ENCODE measurements around the gene PPP4R2.
"Not testable (repeated sequence)": the region's sequence is repeated elsewhere in the genome, so short reads cannot be mapped to it uniquely, and the experiment has no call there.

Gene PPP4R2

DNA sequence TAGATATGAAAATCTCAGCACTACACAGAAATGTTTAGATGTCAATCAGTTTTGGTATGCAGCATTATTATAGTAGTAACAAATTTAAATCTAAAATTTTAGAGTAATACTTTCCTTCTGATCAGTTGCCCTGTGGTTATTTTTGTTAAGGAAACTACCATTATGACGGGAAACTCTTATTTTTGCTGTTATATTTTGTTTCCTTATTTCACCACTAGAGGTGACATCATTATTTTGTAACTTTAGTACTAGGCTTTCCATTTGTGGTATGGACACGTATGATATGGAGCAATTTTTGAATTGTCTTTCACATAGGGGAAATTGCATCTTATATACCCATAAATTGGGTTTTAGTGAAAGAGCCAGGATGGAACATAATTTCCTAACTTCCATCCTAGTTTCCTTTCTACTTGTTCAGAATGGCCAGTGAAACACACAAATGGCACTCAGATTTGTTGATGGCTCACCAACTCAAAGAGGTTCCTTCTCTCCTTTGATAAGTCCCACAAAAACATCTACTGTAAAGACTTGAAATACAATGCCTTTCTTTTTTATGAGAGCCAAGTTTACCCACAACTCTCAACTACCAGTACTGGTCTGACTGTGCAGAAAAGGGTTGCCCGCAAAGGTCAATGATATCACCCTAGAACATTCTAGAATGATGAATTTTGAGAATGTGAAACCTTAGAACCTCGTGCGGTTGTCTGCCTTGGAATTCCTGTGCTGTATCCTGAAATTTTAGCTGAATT, 19.4 kb upstream of the PPP4R2 start:
- DNase-seq (ENCODE audit: low spot score): no peak

GRCh38 chr3:72982609-72983366, 13.8 kb upstream of the PPP4R2 start:
- no peak for DNase-seq (ENCODE audit: low spot score)

- DNase-seq (ENCODE audit: low spot score): no peak
Measured at GRCh38 chr3:72985576-72985975, 11.0 kb upstream of the PPP4R2 start.

DNA sequence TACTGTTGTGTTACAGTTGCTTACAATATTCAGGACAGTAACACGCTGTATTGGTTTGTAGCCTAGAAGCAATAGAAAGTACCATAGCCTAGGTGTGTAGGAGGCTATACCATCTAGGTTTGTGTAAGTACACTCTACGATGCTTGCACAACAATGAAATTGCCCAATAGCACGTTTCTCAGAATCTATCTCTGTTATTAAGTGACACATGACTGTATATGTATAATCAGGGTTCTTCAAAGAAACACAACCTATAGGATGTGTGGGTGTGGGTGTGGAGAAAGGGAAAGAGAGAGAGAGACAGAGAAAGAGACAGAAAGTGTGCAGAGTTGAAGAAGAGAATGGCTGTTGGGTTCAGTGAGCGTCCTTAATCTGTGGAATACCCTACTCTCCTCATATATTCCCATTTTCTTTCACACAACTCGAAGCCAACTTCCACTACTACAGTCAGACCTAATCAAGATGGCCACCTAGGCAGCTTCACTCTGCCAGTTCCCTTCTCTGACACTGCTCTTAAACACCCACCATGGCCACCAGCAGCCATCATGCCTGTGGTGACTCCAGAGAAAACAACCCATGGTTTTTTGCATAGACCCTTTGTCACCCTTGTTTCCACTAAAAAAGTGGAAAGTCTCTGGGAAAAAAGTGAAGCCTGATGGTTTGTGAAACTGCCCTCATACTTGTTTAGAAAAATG, 5.8 kb upstream of the PPP4R2 start:
- no peak for DNase-seq (ENCODE audit: low spot score)

- DNase-seq (ENCODE audit: low spot score): no peak
Measured at GRCh38 chr3:72991522-72991921, 5.1 kb upstream of the PPP4R2 start.

- DNase-seq (ENCODE audit: low spot score): no peak
Measured at GRCh38 chr3:72993391-72993790, 3.2 kb upstream of the PPP4R2 start.

GRCh38 chr3:72995337-72995736, 1.3 kb upstream of the PPP4R2 start:
- DNase-seq (ENCODE audit: low spot score): no peak

DNA sequence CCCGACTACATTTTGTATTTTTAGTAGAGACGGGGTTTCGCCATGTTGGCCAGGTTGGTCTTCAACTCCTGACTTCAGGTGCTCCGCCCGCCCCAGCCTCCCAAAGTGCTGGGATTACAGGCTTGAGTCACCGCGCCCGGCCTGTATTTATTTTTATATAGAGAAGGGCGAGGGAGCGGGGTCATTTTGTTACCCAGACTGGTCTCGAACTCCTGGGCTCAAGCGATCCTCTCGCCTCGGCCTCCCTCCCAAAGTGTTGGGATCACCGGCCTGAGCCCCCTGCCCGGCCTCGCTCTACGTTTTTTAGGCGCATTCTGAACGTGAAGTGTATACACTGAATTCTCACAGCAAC, 514 bp upstream of the PPP4R2 start:
- no peak for DNase-seq (ENCODE audit: low spot score)

- peak; percentile 55 for DNase-seq (ENCODE audit: low spot score)
Measured at GRCh38 chr3:72997421-72997961, 880 bp downstream of the PPP4R2 start.

DNA sequence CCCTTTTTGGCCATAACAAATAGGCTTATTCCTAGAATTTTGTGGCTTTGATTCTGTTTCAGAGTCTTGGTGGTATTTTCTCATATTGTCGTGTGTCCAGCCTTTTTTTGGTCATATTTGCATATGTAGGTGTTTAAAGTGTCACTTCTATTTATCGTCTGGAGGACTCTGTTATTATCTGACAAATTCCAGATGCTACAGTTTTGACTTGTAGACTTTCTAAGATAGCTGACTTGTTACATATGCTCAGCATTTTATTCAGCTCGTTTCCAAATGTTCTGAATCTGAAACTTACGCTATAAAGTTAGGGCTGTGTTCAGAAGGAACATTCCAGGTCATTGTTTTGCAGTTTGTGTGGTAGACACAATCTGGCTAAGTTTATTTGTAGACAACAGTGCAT, 1.9 kb downstream of the PPP4R2 start:
- no peak for DNase-seq (ENCODE audit: low spot score)

DNA sequence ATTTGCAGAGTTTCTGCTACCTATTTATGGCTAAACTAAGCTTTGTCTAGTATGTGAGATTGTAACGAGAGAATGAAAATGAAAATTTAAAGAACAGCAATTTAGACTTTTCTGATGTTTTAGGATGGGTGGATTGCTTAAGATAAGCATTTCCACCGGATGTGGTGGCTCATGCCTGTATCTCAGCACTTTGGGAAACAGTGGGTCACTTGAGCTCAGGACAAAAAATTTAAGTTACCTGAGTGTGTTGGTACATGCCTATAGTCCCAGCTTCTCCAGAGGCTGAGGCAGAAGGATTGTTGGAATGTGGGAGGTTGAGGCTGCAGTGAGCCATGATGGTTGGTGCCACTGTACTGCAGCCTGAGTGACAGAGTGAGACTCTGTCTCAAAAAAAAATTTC, 3.3 kb downstream of the PPP4R2 start:
- peak; percentile 23 for DNase-seq (ENCODE audit: low spot score)

- not testable (repeated sequence) for DNase-seq (ENCODE audit: low spot score)
Measured at GRCh38 chr3:73003050-73003449, 6.4 kb downstream of the PPP4R2 start.

GRCh38 chr3:73004316-73004715, 7.7 kb downstream of the PPP4R2 start:
- no peak for DNase-seq (ENCODE audit: low spot score)

DNA sequence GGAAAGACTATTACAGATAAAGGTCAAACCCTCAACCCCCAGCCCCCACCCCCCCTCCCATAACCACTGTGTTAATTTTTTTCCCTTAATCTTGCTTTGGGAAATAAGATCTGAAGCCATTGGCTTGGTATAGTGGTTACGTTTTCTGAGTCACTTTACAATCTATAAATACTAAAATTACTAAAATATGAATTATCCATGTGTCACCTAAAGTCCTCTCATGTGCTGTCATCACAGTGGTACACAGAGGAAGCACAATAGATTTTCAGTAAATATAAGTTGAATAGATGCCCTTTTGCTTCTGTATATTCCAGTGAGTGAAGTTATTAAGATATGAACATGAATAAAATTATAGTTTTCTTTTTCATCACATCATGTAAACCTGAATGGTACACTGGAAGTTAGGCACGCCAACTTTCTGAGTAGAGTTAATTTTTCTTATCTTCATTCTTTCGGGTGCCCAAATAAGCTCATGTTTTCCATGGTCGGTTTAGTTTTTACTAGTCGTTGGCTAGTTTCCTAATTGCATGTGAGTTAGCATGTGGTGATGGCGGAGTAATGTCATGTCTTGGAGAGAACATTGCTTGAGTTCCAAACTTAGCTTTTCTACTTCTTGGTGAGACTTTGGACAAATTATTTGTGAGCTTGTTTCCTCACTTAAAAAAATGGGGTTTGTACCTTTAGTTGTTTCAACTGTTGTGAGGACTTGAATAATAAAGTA, 11.5 kb downstream of the PPP4R2 start:
- DNase-seq (ENCODE audit: low spot score): no peak

- no peak for DNase-seq (ENCODE audit: low spot score)
Measured at GRCh38 chr3:73009008-73009407, 12.4 kb downstream of the PPP4R2 start.

DNA sequence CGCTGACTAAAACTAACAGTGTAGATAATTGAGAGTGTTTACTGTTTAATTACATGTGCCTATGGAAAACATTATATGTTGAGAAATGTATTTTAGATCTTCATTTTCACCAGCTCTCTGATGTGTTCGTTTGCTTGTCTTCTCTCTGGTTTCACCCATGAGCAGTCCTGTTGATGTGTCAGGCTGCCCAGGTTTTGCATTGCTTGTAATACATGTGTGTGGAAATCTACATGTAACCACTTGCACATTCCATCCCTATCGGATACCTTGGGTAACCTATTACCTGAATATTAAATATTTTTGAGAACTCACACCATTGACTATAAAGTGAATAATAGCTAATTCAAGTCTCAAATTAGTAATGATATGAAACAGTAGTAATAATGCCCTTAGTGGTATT, 13.1 kb downstream of the PPP4R2 start:
- DNase-seq (ENCODE audit: low spot score): no peak

DNA sequence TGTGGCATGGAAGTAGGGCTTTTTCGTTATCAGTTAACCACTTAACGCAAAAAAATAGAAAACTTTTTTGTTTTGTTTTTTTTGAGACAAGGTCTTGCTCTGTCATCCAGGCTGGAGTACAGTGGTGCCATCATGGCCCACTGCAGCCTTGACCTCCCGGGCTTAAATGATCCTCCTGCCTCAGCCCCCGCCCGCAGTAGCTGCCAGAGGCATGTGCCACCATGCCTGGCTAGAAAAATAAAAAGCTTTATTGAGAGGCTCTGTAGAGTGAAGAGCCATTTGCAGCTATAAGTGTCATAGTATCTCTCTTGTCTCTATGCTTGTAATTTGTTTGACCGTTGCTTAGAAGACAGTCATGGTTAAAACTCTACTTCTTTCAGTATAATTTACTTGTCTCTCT, 13.5 kb downstream of the PPP4R2 start:
- no peak for DNase-seq (ENCODE audit: low spot score)

GRCh38 chr3:73018298-73018697, 21.7 kb downstream of the PPP4R2 start:
- no peak for DNase-seq (ENCODE audit: low spot score)

DNA sequence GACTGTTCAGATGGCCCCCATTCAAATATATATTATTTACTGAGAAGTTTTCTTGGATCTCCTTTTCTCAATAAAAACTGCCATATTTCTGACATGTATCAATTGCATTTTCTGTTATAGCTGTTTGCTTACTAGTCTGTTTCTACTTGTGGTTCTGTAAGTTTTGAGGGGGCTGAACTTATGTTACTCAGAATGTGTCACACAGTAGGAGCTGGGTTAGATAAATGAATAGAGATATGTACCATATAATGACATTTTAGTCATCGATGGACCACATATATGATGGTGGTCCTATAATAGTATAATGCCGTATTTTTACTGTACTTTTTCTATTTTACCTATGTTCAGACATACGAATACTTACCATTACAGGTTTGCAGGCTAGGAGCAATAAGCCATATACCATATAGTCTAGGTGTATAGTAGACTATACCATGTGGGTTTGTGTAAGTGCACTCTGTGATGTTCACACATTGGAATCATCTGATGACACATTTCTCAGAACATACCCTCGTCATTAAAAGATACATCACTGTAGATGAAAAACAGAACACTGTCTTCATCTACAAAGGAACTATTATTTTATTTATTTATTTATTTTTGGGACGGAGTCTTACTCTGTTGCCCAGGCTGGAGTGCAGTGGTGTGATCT, 22.3 kb downstream of the PPP4R2 start:
- no peak for DNase-seq (ENCODE audit: low spot score)

DNA sequence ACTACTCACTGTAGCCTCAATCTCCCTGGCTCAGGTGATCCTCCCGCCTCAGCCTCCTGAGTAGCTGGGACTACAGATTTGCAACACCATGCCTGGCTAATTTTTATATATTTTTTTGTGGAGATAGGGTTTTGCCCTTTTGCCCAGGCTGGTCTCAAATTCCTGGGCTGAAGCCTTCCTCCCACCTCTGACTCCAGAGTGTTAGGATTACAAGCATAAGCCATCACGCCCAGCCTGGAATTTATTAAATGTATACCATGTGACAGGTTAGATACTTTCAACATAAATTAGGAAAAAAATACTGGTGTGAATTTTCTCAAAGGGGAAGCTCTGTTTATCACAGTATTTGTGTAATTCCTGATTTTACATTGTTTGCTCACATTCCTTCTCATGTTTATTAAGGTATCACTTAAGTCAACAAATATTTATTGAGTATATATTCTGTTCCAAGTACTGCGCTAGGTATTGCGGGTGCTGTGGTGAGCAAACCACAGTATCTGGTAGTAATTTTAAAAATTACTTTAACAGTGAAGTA, 24.8 kb downstream of the PPP4R2 start:
- no peak for DNase-seq (ENCODE audit: low spot score)

GRCh38 chr3:73024836-73025235, 28.2 kb downstream of the PPP4R2 start:
- no peak for DNase-seq (ENCODE audit: low spot score)

All from CD4-positive, alpha-beta T cell treated with Interleukin-2 at 100 ng/mL for 4 hours (primary cell).